Embryonic facial prominence (tissue), 1 donor: ENCODE measurements around the gene IL4I1.

Source experiments
- DNase-seq: peaks from one replicate; pipeline ENCODE4 v3.0.0-alpha.2; 2016; ENCODE audit errors: extremely low spot score

IL4I1 gene

GRCh38 chr19:49851456-49852259 lies 45.0 kb downstream of the IL4I1 start:
- peak; percentile 48 for DNase-seq

GRCh38 chr19:49850487-49851342 lies 46.0 kb downstream of the IL4I1 start, which contains the start of gene PTOV1:
TSS of gene PTOV1 (plus strand) at chr19:49851159.
- DNase-seq: peak; percentile 77

GRCh38 chr19:49850221-49850486 lies 46.5 kb downstream of the IL4I1 start:
- DNase-seq: no peak

GRCh38 chr19:49849433-49850220 lies 47.1 kb downstream of the IL4I1 start:
- no peak for DNase-seq

- no peak for DNase-seq
Observed at GRCh38 chr19:49848938-49849337, 47.7 kb downstream of the IL4I1 start.

GRCh38 chr19:49847731-49848696 lies 48.7 kb downstream of the IL4I1 start:
- DNase-seq: no peak

- no peak for DNase-seq
Observed at GRCh38 chr19:49846408-49846807, 50.3 kb downstream of the IL4I1 start.

- no peak for DNase-seq
Observed at GRCh38 chr19:49845414-49845813, 51.3 kb downstream of the IL4I1 start.

GRCh38 chr19:49844138-49845095 lies 52.3 kb downstream of the IL4I1 start:
- no peak for DNase-seq

- no peak for DNase-seq
Observed at GRCh38 chr19:49843265-49843664, 53.4 kb downstream of the IL4I1 start.

- no peak for DNase-seq
Observed at GRCh38 chr19:49840736-49841249, 55.9 kb downstream of the IL4I1 start.

- DNase-seq: no peak
Observed at GRCh38 chr19:49840321-49840720, 56.4 kb downstream of the IL4I1 start.

- DNase-seq: no peak
Observed at GRCh38 chr19:49839713-49840112, 57.0 kb downstream of the IL4I1 start.
